HG03457 (cell line): ENCODE results near the gene DNAL4.
A peak's percentile ranks its signal among the peaks of the same experiment; 100 is the strongest.

Experiments
- ATAC-seq: cut with Tn5 transposase; IDR thresholded peaks from one replicate; pipeline ENCODE4 v1.9.1; 2021; ENCODE audit warnings: moderate number of reproducible peaks; ENCODE audit not compliant: unreplicated experiment

The DNAL4 gene

GRCh38 chr22:38793721-38794466 is at the start of gene DNAL4:
Gene DNAL4, minus strand, starts transcription at chr22:38794143. Its CDS starts 11,412 bp downstream, at chr22:38782731.
- ATAC-seq: peak; percentile 77

GRCh38 chr22:38843201-38843656 is 49.3 kb upstream of the DNAL4 start:
- ATAC-seq: no peak

DNA sequence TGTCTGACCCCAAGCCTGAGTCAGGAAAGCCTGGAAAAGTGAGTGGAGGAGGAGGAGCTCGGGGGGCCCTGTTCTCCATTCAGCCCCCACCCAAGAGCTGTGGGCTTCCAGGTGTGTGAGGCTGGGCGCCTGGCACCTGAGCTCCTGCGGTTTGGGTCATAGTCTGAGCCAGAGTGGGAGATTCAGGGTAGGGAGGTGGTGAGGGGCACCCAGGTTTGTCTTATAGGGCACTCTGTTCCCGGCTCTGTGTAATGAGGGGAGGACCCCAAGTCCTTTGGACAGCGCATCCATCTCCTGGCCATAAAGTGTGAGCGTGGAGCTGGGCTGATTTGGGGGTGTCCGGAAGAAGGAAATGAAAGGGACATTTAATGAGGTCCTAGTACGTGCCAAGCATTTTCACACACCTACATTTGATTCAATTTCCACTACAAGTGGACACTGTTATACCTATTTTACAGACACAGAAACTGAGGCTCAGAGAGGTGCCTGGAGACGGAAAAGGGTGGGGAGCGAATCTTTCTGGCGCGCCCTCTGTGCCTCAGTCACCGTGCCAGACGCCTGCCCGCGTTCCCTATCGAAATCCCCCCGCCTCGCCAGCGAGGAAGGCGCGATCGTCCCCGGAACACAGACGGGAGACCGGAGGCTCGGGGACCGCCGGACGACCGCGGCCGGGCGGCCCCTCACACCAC is 48.7 kb upstream of the DNAL4 start:
- no peak for ATAC-seq

DNA sequence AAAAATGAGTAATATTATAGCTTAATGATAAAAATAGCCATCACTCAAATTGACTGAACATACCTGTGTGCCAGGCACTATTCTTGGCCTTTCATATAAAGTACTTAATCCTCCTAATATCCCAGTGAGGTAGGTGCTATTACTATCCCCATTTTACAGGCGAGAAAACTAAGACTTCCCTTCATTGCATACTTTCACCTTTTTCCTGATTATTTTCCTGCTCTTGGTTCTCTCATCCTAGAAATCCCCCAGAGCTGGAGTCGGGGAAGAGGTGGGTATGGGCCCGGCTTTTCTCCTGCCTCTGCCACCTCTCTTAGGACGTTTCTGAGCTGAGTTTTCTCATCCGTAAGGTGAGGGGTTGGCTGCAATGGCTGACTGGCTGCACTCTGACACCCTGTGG is 47.7 kb upstream of the DNAL4 start:
- ATAC-seq: no peak

GRCh38 chr22:38841211-38841610 is 47.3 kb upstream of the DNAL4 start:
- ATAC-seq: no peak

DNA sequence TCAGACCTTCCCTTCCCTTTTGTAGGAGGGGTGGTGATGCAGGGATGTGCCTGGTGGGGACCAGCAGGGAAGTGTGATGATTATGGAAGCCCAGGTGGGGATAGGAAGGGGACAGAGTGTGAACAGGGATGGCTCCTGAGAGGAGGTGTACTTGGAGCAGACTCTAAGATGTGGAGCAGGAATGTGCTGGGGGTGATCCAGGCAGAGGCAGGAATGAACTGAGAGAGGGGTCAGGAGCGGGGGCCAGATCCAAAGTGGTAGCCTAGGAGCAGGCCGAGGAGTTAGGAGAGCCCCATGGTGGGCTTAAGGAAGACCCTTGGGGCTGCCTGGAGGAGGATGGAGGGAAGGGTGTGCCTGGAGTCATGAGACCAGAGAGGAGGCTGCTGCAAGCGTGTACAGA is 46.2 kb upstream of the DNAL4 start:
- no peak for ATAC-seq

GRCh38 chr22:38839686-38840085 is 45.7 kb upstream of the DNAL4 start:
- no peak for ATAC-seq

- no peak for ATAC-seq
Observed at GRCh38 chr22:38837414-38837928, 43.5 kb upstream of the DNAL4 start.

GRCh38 chr22:38835888-38836301 is 42.0 kb upstream of the DNAL4 start:
- ATAC-seq: no peak

GRCh38 chr22:38834991-38835390 is 41.0 kb upstream of the DNAL4 start:
- ATAC-seq: no peak

GRCh38 chr22:38834215-38834953 is 40.4 kb upstream of the DNAL4 start:
- no peak for ATAC-seq

GRCh38 chr22:38833061-38833460 is 39.1 kb upstream of the DNAL4 start:
- no peak for ATAC-seq

GRCh38 chr22:38832005-38832978 is 38.3 kb upstream of the DNAL4 start:
- no peak for ATAC-seq

DNA sequence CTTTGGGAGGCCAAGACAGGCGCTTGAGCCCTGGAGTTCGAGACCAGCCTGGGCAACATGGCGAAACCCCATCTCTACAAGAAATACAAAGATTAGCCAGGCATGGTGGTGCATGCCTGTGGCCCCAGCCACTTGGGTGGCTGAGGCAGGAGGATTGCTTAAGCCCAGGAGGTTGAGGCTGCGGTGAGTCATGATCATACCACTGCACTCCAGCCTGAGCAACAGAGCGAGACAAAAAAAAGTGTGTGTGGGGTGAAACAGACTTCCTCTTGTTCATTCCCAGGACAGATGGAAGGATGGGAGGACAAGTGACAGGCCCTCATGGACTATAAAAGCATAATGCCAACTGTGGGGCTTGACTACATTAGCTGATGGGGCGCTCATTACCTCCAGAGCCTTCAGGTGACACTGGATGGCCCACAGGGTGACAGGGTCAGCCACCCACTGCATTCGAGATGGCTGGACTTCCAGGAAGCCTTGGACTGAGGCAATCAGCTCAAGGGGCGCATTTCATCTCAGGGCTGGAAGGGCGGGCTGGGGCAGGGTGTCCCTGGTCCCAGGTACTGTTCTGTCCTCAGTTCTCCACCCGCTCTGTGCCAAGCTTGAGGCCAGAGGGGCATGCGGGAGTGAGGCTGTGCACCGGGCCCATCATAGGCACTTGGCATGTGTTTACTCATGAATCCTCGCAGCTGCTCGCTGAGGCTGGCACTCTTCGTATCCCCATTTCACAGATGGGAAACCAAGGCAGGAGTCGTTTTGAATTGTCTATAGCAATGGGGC is 37.4 kb upstream of the DNAL4 start:
- no peak for ATAC-seq

DNA sequence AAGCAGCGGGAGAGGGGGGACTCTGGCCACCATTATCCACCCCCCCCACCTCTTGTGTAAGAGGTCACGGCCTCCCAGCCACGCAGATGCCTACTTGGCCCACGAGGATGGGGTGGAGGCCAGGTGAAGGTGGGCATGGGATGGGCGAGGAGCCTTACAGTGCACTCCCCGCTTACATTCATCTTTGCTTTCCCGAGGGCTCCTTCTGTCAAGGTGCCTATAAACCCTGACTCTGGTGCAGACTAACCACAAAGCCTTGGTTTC is 36.8 kb upstream of the DNAL4 start:
- ATAC-seq: no peak

GRCh38 chr22:38830026-38830844 is 36.3 kb upstream of the DNAL4 start:
- ATAC-seq: no peak

- no peak for ATAC-seq
Observed at GRCh38 chr22:38829485-38829884, 35.5 kb upstream of the DNAL4 start.

GRCh38 chr22:38828616-38829205 is 34.8 kb upstream of the DNAL4 start:
- ATAC-seq: no peak

DNA sequence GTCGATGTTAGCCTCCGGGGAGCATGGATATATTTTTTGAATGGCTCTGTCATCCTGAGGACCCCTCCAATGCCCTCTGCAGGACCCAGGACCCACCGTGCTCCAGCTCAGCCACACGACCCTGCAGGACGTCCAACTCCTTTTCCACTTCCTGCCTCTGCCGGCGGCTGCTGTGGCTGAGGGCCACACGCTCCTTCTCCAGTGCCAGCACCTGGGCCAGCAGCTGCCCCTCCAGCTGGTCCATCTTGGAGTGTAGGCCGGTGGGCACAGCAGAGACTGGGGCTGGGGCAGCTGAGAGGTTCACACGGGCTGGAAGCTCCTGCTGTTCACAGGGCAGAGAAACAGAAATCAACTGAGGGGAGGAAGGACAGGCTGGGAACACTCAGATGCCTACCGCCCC is 34.2 kb upstream of the DNAL4 start:
- no peak for ATAC-seq
